Right renal cortex interstitium (tissue), 3 donors: ENCODE results near the gene NUP54. TPM values are rescaled to one million over a fixed set of nuclear protein-coding genes. Genes with fewer than 3 reads are reported as not detected.

Source experiments
- DNase-seq, 3 donors: peaks; one replicate each; pipeline ENCODE4 v3.0.0-alpha.2; 2013; ENCODE audit warnings: low read depth in 3 of 3, low spot score in 2 of 3
- polyA plus RNA-seq, 3 donors: library from polyadenylated mRNA; unstranded; fragments of 120-200 nt; gene quantifications; one replicate each; pipeline ENCODE4 v1.2.1, GENCODE V29; 2013; ENCODE audit not compliant: insufficient read length in 3 of 3

Gene NUP54
- polyA plus RNA-seq, 3 donors: 76.1 to 84.8 (median 81.8) TPM

DNA sequence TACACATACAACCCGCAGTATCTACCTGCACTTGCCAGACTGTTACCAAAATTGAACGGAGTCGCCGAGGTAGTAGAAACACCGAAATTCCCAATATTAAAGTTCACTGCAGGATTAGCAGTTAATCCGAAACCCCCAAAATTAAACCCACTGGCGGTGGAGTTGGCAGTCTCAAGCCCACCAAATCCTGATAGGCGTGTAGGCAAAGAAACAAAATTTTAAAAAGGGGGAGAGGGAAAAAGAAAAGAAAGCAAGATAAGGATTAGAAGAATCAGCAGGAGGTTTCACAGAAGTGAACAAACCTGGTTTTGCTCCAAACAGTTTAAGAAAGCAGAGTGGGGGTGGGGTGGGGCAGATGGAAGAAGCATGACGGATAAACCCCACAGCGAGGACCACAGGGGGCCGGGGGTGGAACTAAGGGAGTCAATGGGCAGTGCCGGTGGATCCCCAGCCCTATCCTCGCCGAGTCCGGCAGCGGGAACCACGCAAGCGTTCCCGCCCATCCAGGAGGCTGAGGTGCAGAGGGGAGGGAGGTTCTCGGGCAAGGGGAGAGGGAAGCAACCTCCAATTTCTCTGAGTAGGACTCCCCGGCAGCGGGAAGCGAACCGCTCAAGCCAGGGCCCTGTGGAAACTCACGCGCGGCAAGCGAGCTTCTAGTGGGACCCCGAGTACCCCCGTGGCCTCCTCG, 599 bp downstream of the NUP54 start:
- peak in 2 of 3 donors; percentile 23 to 35 for DNase-seq

DNA sequence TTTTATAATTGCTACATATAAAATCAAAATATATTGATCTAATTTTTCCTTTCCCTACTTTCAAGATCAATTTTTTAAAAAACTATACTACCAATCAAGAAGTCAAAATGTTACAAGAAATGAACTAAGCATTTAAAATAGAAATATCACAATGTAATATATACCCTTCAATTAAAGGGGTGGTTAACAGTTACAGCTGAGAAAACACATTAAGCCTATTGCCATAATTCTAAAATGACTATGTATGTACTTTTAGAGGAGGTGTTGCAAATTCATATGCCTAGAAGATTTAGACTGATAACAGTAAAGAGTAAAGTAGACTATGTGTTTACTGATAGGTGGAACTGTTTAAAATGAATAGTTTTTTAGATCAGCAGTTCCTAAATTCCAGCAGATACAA, 3.7 kb downstream of the NUP54 start:
- no peak for DNase-seq

DNA sequence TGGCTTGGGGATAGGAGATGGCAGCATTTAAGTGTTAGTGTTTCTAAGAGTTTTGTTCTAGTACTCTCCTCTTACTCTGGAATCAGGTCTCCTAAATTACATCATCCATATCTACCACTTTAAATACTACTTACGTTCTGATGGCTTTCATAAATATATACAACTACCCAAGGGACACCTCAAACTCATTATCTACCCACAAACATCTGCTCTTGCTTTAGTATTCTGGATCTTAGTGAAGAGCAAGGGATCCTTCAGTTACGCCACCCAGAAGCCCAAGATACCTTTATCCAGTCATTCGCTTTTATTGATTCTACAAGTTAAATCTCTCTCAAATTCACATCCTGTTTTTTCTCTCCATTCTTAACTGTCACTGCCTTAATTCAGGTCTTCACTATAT, 7.0 kb downstream of the NUP54 start:
- no peak for DNase-seq

DNA sequence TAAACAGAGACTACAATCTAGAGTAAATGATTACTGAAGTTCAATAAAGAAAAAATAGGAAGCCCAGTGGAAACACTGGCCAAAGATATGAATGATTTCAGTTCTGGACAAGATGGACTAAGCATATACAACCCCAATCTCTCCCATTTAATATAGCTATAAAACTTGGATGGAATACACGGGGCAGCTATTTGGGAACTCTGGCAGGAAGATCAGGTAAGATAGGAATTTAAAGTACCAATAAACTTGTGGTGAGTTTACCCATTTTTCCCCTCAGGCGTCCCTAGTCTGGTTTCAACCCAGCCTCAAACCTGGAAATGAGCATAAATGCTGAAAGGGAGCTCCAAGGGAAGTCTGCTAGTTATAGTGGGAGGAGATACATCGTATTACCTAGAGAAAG, 20.4 kb downstream of the NUP54 start:
- no peak for DNase-seq

- no peak for DNase-seq
Measured at GRCh38 chr4:76125816-76126215, 22.4 kb downstream of the NUP54 start.

GRCh38 chr4:76120199-76120598, 28.0 kb downstream of the NUP54 start:
- no peak for DNase-seq

- DNase-seq: no peak
Measured at GRCh38 chr4:76117536-76117935, 30.7 kb downstream of the NUP54 start.

DNA sequence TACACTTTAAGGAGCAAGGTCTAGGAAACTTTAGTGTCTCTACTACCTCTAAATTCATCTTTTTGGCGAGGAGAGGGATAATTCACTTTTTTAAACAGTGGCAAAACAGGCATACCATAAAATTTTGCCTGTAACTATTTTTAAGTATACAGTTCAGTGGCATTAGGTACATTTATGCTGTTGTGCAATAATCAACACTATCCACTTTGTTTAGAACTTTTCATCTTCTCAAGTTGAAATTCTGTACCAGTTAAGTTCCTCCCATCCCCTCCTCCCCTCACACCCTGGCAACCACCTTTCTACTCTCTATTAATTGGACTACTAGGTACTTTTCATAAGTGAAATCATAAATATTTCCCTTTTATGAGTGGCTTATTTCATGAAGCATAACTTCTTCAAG, 31.4 kb downstream of the NUP54 start:
- DNase-seq: no peak

- DNase-seq: no peak
Measured at GRCh38 chr4:76108467-76109181, 39.6 kb downstream of the NUP54 start.

DNA sequence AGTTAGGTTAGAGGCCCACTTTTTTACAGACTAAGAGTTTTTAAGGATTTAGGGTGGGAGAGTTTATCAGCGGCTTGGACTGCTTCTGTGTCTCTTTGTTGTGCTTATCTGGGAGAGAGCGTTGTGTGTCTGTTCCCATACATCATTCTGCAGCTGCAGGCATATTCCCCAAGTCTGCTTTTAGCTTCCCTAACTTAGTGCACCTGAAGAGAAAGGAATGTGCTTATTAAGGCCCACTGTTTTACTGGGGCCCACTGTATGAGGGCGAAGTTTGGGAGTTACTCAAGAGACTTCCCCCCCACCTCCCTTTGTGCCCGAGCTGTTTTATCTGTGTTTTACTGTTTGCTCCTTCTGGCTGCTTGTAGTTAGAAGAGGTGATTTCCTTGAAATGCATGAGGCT, 41.8 kb downstream of the NUP54 start:
- no peak for DNase-seq

DNA sequence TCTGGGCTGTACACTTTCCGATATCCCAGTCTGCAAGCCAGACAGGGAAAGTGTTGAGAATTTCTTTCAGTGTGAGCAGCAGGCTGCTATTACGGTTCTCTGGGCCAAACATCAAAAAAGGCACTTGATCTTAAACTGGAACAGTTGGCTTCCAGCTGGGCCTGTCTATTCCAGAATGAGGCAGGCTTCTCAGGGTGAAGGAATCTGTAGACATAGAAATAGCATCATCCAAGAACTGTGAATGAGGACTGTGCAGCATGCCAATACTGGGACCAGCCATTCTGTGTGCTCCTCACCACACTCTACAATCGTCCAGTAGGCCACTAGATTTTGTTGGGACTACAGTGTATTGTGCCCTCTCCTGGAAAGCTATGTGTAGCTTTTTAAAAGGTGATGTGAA, 42.5 kb downstream of the NUP54 start:
- DNase-seq: no peak

DNA sequence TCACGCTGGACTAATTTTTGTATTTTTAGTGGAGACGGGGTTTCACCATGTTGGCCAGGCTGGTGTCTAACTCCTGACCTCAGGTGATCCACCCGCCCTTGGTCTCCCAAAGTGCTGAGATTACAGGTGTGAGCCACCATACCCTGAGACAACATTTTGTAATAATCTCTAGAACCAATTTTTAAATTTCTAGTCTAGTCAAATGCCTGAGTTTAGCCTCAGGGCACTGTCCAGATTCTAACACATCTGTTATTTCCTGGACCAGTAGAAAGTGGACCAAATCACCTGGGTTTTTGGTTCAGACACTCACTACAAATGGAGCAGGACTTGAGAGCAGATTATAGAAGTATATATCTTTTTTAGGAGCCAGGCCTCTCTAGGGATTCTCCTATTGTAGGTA, 52.1 kb downstream of the NUP54 start:
- DNase-seq: no peak

GRCh38 chr4:76095568-76095967, 52.6 kb downstream of the NUP54 start:
- DNase-seq: no peak

- DNase-seq: no peak
Measured at GRCh38 chr4:76091052-76091451, 57.1 kb downstream of the NUP54 start.

DNA sequence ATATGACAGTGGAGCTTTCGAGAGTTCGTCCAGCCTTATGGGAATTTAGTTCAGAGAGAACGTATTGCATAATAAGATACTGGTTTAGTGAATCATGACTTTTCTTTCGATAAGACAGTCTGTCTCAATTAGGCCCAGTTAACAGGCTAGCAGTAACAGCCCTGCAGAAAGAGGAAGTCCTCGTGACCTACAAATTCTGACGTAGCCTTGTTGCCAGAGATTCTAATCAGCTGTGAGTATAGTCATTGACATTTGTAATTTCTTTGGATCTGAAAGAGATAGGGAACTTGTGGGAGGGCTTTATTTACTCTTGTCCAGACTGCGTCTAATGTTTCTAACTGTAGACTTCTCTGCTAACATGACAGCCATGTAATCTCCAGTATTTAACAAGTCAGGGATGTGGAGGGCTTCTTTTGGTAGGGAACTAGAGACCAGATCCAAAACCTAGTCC, 57.9 kb downstream of the NUP54 start:
- DNase-seq: no peak

DNA sequence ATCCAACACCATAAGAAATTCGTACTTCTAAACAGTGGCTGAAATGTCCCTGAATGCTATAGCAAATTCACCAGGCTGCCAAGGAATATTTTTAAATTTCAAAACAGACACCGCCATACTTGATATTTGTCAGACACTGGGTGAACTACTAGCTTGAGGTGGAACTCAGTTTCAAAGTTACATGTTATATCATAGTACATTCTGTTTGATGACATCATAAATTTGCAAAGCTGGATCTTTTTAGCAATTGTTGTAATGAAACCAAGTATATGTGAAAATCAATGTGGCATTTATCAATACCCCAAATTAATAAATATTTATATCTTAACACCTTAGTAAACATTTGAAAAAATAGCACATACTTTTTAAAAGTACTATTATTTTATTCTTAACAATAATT, 59.5 kb downstream of the NUP54 start:
- DNase-seq: no peak

- DNase-seq: peak in 2 of 3 donors; percentile 32 to 33
Measured at GRCh38 chr4:76087007-76087769, 61.0 kb downstream of the NUP54 start.

DNA sequence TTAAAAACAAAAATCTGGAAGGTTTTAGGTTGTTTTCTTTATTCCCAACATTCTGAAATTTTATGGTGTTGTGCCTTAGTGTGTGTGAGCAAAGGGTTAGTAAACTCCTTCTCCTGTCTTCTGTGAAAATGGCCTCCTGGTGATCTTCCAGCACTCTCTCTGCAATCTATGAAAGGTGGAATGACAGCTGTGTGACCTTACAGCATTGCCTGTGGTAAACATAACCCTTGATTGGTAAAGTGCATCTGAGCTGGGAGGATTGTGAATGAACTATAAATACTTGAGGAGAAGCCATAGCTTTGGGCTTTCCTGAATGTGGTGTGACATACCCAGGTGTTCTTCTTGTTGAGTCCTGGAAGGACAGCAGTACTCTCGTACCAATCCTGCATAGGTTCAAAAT, 63.7 kb downstream of the NUP54 start:
- DNase-seq: no peak

- no peak for DNase-seq
Measured at GRCh38 chr4:76083386-76083988, 64.7 kb downstream of the NUP54 start.

DNA sequence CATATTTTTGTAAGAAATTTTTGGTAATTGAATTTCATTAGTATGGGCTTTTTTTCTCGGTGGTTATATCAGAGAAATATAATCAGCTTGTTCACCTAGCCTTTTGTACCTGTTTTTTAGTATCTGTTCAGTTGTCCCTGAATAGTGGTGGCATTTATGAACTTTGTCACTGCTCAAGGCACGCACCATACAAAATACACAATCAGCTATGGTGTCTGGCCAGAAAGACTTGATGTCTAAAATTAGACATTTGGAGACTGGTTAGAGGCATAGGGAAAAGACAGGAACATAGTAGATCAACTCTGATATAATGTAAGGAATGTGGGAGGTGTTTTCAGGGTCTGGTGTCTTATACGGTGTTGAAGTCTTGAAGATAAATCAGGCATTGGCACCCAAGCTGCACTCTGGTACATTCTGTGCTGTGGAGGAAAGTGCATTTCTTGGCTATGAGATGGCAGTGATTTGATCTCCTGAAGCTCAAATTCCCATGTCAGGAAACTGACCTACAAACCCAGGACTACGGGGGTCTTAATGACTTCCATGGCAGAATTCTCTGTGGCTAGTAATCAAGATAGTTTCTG, 70.1 kb downstream of the NUP54 start:
- no peak for DNase-seq
